CD4-positive, alpha-beta T cell (primary cell): ENCODE measurements around the gene SF3A2. TPM values are rescaled to one million over a fixed set of nuclear protein-coding genes. Genes with fewer than 3 reads are reported as not detected.

Experiments used
- ATAC-seq: fragments of 200-7000 bp; cut with Tn5 transposase; one replicate; pipeline ENCODE4 v1.10.0; 2022; ENCODE audit warnings: mild to moderate bottlenecking; ENCODE audit not compliant: poor library complexity
- CTCF ChIA-PET: fragments of 350-600 bp; sonication (Branson Sonifier 250); formaldehyde crosslinking; loops from one replicate; lab custom pipeline; 2021; ENCODE audit warnings: antibody characterized with exemption, inconsistent platforms; lab: Charles Lee
- POLR2A ChIA-PET: fragments of 350-600 bp; sonication (Branson Sonifier 250); formaldehyde crosslinking; loops from one replicate; lab custom pipeline; 2021; ENCODE audit warnings: antibody characterized with exemption, inconsistent platforms; lab: Charles Lee
- DNase-seq, 14 experiments: peaks; one replicate each; pipeline ENCODE4 v3.0.0-alpha.2; 2013 to 2020; ENCODE audit warnings: mixed read lengths in 2 of 14
- H3K27ac ChIP-seq, 2 donors: one replicate each; pipeline versions ENCODE4 v1.5.1 to v1.7.0; 2013; ENCODE audit warnings: low read length in 2 of 2, low read depth in 1 of 2, mild to moderate bottlenecking in 1 of 2
- H3K27me3 ChIP-seq, 2 experiments: 1 replicate in 1 of 2; 2 replicates in 1 of 2; pipeline versions ENCODE4 v1.6.1 to v1.7.0; 2013; ENCODE audit warnings: low read length in 2 of 2, control low read depth in 1 of 2, mild to moderate bottlenecking in 1 of 2, moderate library complexity in 1 of 2; ENCODE audit not compliant: insufficient read depth in 2 of 2, control insufficient read depth in 1 of 2
- H3K36me3 ChIP-seq: one replicate; pipeline ENCODE4 v1.6.1; 2013; ENCODE audit warnings: low read length, control low read depth; ENCODE audit not compliant: insufficient read depth
- H3K4me1 ChIP-seq: one replicate; pipeline ENCODE4 v1.6.1; 2013; ENCODE audit warnings: low read length, control low read depth; ENCODE audit not compliant: insufficient read depth
- H3K4me3 ChIP-seq: one replicate; pipeline ENCODE4 v1.5.1; 2013; ENCODE audit warnings: mild to moderate bottlenecking, low read length, moderate library complexity
- H3K9me3 ChIP-seq, 2 experiments: 1 replicate in 1 of 2; 2 replicates in 1 of 2; pipeline versions ENCODE4 v1.6.1 to v1.7.0; 2013; ENCODE audit warnings: low read length in 2 of 2, mild to moderate bottlenecking in 2 of 2, control low read depth in 1 of 2, moderate library complexity in 1 of 2; ENCODE audit not compliant: control insufficient read depth in 1 of 2, insufficient read depth in 1 of 2
- H3K27ac Mint-ChIP-seq: one replicate; pipeline ENCODE4 v1.8.0; 2020; ENCODE audit warnings: mixed read lengths
- H3K27me3 Mint-ChIP-seq: one replicate; pipeline ENCODE4 v1.8.0; 2021; ENCODE audit warnings: mixed read lengths
- H3K36me3 Mint-ChIP-seq: one replicate; pipeline ENCODE4 v1.8.0; 2021; ENCODE audit warnings: low read depth, mixed read lengths
- H3K4me1 Mint-ChIP-seq: one replicate; pipeline ENCODE4 v1.8.0; 2021; ENCODE audit warnings: low read depth, mixed read lengths
- H3K4me3 Mint-ChIP-seq: one replicate; pipeline ENCODE4 v1.8.0; 2020; ENCODE audit warnings: mild to moderate bottlenecking, mixed read lengths
- H3K9me3 Mint-ChIP-seq: one replicate; pipeline ENCODE4 v1.8.0; 2020; ENCODE audit warnings: mixed read lengths
- intact Hi-C, 2 experiments: fragments of 100-400 bp; cut with DNase I in 1 of 2; cut with micrococcal nuclease in 1 of 2; formaldehyde crosslinking; loops; one replicate each; pipeline versions ENCODE4 v1.15.1 to v1.9.0; 2023 to 2025; cut with DNase I, micrococcal nuclease
- total RNA-seq, 174 experiments: library from RNA in 2 of 174; stranded (reverse) in 2 of 174; gene quantifications; one replicate each; pipeline ENCODE4 v1.2.3 and lab custom pipeline; 2021 to 2026
- TF ChIP-seq, protein P1 (sequence below): fragments of 200-600 bp; IDR thresholded peaks from one replicate; pipeline ENCODE4 v1.8.0; 2022; ENCODE audit warnings: antibody characterized with exemption, mild to moderate bottlenecking

The SF3A2 gene
- total RNA-seq, 2 experiments from 2014 or later = 186 to 194 TPM

DNA sequence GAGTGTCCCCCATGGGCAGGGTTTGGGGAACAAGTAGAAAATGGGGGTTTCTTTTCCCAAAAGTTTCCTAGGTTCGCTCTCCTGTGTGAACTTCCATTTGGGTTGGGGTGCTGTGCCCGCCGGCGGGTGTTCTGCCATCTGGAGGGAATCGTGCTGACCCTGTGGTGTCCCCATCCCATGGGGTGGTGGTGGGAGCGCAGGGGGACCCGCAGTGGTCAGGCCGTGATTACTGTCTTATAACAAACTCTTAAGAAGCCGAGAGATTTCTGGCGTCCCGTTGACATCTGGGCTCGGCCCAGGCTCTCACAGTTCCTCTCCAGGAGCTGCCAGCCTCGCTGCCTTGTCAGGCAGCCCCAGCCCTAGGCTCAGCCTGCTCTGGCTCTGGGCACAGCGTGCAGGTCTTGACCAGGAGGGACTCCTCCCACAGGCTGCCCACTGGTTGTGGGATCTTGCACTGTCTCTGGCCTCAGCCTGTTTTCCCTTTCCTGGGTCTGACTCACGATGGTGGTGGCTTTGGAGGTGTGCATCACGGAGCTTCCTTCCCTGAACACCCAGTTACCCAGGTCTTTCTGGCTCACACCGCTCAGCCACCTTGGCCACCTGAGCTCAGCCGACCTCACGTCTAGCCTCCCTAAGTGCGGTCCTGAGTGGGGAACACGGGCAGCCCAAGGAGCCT is 35.0 kb upstream of the SF3A2 start:
- TF ChIP-seq, protein P1, sequence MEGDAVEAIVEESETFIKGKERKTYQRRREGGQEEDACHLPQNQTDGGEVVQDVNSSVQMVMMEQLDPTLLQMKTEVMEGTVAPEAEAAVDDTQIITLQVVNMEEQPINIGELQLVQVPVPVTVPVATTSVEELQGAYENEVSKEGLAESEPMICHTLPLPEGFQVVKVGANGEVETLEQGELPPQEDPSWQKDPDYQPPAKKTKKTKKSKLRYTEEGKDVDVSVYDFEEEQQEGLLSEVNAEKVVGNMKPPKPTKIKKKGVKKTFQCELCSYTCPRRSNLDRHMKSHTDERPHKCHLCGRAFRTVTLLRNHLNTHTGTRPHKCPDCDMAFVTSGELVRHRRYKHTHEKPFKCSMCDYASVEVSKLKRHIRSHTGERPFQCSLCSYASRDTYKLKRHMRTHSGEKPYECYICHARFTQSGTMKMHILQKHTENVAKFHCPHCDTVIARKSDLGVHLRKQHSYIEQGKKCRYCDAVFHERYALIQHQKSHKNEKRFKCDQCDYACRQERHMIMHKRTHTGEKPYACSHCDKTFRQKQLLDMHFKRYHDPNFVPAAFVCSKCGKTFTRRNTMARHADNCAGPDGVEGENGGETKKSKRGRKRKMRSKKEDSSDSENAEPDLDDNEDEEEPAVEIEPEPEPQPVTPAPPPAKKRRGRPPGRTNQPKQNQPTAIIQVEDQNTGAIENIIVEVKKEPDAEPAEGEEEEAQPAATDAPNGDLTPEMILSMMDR = no peak
- Mint-ChIP-seq H3K4me1 (no peaks in the 10 kb centered on the region), H3K36me3 (peaks cover 23% of the 10 kb centered on the region), H3K9me3 (no peaks in the 10 kb centered on the region), H3K27ac (no peak overlapping the region), H3K27me3 (no peaks in the 10 kb centered on the region), H3K4me3 (no peak overlapping the region)
- Histone ChIP-seq H3K27me3 (no peaks in the 10 kb centered on the region), H3K36me3 (peaks cover 23% of the 10 kb centered on the region), H3K4me1 (no peaks in the 10 kb centered on the region), H3K9me3 (no peaks in the 10 kb centered on the region), H3K4me3 (no peak overlapping the region), H3K27ac (no peak overlapping the region)
- ATAC-seq (no peak), DNase-seq (no peak)
- intact Hi-C loops = no loop called here
- CTCF ChIA-PET = no interaction called here
- POLR2A ChIA-PET = no interaction called here

DNA sequence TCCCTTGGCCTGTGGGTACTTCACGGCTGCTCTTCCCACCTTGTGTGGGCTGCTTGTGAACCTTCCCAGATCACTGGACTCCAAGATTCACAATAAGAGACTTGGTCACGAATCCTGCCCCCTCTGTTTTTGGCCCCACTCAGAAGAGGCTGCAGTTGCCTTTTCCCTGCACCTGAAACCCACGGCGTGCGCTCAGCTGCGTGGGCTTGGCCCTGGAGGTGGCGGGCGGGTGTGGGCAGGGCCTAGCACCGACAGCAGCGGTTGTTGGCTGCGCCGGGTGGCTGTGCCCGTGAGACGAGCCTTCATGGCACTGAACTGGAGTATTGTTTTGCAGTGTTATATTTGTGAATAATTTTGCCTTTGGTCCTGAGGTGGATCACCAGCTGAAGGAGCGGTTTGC is 34.3 kb upstream of the SF3A2 start:
- Histone ChIP-seq H3K36me3 (peaks cover 31% of the 10 kb centered on the region), H3K9me3 (no peaks in the 10 kb centered on the region), H3K27ac (no peak overlapping the region), H3K4me1 (no peaks in the 10 kb centered on the region), H3K27me3 (no peaks in the 10 kb centered on the region), H3K4me3 (no peak overlapping the region)
- Mint-ChIP-seq H3K27me3 (no peaks in the 10 kb centered on the region), H3K9me3 (no peaks in the 10 kb centered on the region), H3K4me1 (no peaks in the 10 kb centered on the region), H3K36me3 (peaks cover 21% of the 10 kb centered on the region), H3K27ac (no peak overlapping the region), H3K4me3 (no peak overlapping the region)
- DNase-seq (no peak), ATAC-seq (no peak)
- TF ChIP-seq, protein P1 = no peak
- CTCF ChIA-PET = no interaction called here
- intact Hi-C loops = no loop called here
- POLR2A ChIA-PET = no interaction called here

DNA sequence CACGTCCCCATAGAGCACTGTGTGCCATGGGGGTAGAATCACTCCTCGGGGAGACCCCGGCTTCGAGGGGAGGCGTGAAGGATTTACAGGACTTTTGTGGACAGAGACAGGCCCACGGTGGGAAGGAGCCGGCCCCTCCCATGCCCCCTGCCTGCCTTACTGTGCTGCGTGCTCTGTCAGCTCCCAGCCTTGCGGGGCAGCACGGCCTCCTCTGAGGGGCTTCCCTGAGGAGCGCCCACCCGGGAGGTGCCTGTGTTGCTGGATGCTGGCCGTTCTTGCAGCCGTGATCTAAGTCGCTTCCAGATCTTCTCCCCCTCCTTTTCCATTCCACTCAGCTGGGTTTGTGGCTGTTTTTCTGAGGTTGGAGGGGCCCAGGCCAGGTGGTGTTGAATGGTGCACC is 29.6 kb upstream of the SF3A2 start:
- intact Hi-C loops = no loop called here
- POLR2A ChIA-PET = no interaction called here
- no peak for ATAC-seq
- H3K27ac Mint-ChIP-seq = no peak overlapping the region
- Histone ChIP-seq H3K4me3 (no peak overlapping the region), H3K4me1 (no peaks in the 10 kb centered on the region), H3K27me3 (no peaks in the 10 kb centered on the region), H3K27ac (no peak overlapping the region), H3K36me3 (peaks cover 47% of the 10 kb centered on the region), H3K9me3 (no peaks in the 10 kb centered on the region)
- H3K4me3 Mint-ChIP-seq = no peak overlapping the region
- TF ChIP-seq, protein P1 = no peak
- no peaks in the 10 kb centered on the region for H3K4me1 Mint-ChIP-seq
- peaks cover 34% of the 10 kb centered on the region for H3K36me3 Mint-ChIP-seq
- H3K9me3 Mint-ChIP-seq = no peaks in the 10 kb centered on the region
- H3K27me3 Mint-ChIP-seq = no peaks in the 10 kb centered on the region
- no peak for DNase-seq
- CTCF ChIA-PET = no interaction called here
